ENCODE results near the gene FDXACB1. TPM values are rescaled to one million over a fixed set of nuclear protein-coding genes. Genes with fewer than 3 reads are reported as not detected.

FDXACB1 gene, protein sequence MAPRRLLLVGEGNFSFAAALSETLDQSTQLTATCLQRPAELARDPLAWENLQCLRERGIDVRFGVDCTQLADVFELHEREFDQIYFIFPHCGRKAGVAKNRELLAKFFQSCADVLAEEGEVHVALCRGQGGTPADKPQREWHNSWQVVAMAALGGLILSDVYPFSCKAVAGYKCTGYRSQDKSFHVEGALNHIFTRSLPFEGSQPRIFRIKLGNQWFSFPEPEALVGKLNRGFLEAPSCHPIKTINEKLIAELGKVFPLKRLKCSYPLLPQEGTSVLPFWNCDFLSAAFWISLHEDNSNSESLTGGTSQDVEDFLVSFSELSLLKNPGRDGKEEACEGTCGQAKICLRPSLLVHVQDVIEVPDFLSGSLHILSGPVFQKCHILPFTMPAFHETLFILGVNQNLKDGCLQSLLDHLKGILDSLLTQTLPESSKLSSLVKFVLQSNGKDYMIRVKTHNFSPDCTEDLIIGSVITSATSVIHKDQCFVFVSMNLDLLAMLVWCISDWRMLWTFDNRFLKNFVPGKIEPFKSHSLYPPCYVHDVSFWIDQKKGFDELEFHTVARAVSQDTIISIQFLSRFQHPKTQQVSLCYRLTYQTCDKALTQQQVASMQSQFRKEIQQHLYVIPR
- 3.5 and 4.1 TPM in 2 replicates for total RNA-seq

DNA sequence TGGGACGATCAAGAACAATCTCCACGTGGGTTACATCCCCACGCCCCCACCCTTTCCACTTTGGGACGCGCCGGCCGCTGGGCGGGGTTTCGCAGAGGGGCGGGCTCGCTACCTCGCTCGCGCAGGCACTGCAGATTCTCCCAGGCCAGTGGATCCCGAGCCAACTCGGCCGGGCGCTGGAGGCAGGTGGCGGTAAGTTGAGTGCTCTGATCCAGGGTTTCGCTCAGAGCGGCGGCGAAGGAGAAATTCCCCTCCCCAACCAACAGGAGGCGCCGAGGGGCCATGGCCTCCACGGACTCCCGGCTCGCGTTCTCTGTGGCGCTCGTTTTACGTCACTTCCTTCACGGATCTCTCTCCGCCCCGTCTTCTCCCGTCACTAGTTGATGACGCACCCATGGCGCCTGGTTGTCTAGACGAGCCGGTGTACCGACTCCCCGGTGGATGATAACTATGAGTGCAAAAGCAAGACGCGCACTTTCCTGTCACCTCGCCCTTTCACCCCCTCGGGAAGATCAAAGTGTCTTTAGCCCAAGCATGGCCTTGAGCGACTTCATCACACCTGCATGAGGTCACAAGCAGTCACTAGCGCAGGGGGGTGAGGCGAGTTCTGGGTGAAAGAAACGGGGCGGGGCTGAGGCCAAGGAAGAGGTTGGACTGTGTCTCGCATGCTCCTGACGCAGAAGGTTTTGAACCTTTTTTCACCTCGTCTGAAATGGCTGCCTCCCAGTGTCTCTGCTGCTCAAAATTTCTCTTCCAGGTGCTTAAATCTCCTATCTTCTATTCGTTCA is at the start of gene FDXACB1, which contains the start of gene CFAP68:
FDXACB1 (minus strand) TSS at position 317 of the 788 bp plus-strand sequence; CDS start at position 284, 33 bp downstream.
CFAP68 (plus strand) TSS at position 693 of the 788 bp plus-strand sequence; CDS start at position 713, 20 bp downstream.

GRCh38 chr11:111918390-111919256 is 39.7 kb upstream of the FDXACB1 start, which contains the start of gene C11orf52:
C11orf52 (plus strand) TSS chr11:111918913; CDS start chr11:111918973, 60 bp downstream.

DNA sequence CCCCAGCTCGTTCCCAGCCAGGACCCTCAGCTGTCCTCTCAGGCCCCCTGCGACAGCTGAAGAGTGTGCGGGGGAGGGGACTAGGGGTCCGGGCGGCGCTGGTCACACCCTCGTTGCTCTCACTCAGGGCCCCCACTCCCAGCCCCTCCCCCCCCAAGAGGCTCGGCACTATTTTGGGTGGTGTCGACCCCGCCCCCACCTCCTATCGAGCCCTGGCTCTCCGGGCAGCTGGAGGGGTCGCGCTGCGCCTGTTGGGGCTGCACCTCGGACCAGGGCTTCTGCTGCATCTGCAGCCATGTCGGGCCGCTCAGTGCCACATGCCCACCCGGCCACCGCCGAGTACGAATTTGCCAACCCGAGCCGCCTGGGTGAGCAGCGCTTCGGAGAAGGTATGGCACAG is 33.6 kb upstream of the FDXACB1 start, which contains the start of gene HSPB2:
HSPB2 (plus strand) TSS at position 200 of the 400 bp plus-strand sequence; CDS start at position 296, 96 bp downstream.

DNA sequence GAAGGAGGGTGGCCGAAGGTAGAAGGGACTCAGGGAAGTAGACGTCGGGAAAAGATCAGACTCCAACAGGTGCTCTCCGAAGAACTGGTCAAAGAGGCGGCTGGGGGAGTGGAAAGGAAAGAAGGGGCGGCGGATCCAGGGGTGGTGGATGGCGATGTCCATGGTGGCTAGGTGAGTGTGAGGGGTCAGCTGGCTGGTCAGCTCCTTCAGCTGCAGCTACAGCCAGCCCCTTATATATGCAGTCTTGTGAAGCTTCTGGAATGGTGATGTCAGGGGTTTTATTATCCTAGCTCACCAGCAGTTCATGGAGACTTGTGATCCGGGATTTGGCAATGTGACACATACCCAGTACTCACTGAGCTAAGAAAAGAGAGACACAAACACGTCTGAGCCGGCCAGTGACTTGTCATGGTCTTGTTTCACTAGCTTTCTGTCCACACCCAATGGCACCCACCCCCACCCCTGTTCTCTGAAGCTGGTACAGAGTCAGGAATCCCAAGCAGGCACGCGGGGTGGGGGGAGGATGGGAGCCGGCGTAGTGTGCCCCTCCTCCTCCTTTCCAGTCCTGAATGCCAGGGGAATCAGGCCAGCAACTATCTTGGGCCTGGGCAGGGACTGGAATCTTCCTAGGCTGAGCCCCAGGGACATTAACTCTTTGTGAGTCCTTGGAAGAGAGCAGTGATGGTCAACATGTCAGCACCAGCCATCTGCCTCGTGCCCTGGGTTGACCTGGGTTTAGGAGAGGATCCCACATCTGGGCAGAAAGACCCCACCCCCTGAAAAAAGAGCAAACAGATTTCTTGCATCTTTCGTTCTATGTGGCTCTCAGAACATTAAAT is 32.8 kb upstream of the FDXACB1 start, which contains the start of gene CRYAB:
CRYAB (minus strand) TSS at position 208 of the 839 bp plus-strand sequence; CDS start at position 162, 46 bp downstream.

DNA sequence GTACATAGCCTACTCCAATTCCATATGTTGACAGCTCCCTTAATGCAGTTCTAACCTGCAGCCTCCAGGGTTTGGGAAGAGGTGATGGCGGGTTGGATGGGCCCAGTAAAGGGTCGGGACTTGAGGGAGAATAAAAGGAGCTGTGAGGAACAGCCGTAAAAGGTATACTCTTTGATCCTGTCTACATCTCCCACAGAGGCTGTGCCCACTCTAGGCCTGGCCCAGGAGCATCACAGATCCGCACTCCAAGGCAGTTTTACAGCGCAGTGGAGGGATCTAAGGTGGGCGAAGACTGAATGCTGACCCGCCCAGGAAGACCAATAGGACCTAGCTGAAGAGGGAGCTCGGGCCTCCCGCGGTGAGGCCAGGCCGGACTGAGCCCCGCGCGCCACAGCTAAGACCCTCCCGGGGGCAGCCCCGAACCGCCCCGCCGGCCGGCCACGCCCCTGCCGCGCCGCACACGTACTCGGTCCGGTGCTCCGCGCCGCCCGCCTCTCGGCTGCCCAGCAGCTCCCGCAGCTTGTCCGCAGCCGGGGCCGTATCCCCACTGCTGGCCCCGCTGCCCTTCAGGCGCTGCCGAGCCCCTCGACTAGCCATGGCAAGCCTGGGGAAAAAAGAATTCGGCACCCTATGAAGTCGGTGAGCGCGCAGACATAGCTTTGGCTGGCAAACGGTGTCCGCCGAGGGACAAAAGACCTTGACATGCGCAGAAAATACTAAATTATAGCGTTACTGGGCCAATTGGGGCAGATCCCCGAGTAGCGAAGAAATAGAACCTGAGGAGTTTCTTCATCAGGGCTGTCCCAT is 7.9 kb downstream of the FDXACB1 start, which contains the start of gene ALG9:
ALG9 (minus strand) TSS at position 696 of the 807 bp plus-strand sequence; CDS start at position 597, 99 bp downstream.

Other genes starting within 250 kb of the FDXACB1 start
- gene PPP2R1B, start 112.8 kb downstream of the FDXACB1 start, total RNA-seq = 42.2 and 48.9 TPM in 2 replicates
- 31.3 and 39.9 TPM in 2 replicates for gene ALG9, start 7.6 kb downstream of the FDXACB1 start, total RNA-seq
- 10.5 and 15.5 TPM in 2 replicates for gene CFAP68, start 376 bp upstream of the FDXACB1 start, total RNA-seq
- gene CRYAB, start 32.6 kb upstream of the FDXACB1 start, total RNA-seq = 8.7 and 48.3 TPM in 2 replicates
- 0.58 and 0.99 TPM in 2 replicates for gene HSPB2, start 33.6 kb upstream of the FDXACB1 start, total RNA-seq
- gene C11orf52, start 39.7 kb upstream of the FDXACB1 start, total RNA-seq = 0.66 TPM in 1 of 2 replicates, not detected in the other
- 17.2 and 22.0 TPM in 2 replicates for gene DIXDC1, start 58.2 kb upstream of the FDXACB1 start, total RNA-seq
- 26.1 and 31.9 TPM in 2 replicates for gene DLAT, start 146.2 kb upstream of the FDXACB1 start, total RNA-seq
- gene PIH1D2, start 194.9 kb upstream of the FDXACB1 start, total RNA-seq = 1.5 and 4.4 TPM in 2 replicates
- gene NKAPD1, start 195.1 kb upstream of the FDXACB1 start, total RNA-seq = 16.4 and 18.3 TPM in 2 replicates
- 27.5 and 37.2 TPM in 2 replicates for gene TIMM8B, start 207.6 kb upstream of the FDXACB1 start, total RNA-seq
- gene SDHD, start 207.7 kb upstream of the FDXACB1 start, total RNA-seq = 188 and 273 TPM in 2 replicates